SK-N-SH treated with all-trans-retinoic acid at 6 μM for 48 hours (cell line): Measurements from ENCODE around the gene QPCTL.
"Not testable (repeated sequence)": the region's sequence is repeated elsewhere in the genome, so short reads cannot be mapped to it uniquely, and the experiment has no call there.

Source experiments
- ATAC-seq: fragments of 200-7000 bp; cut with Tn5 transposase; 3 replicates; pipeline ENCODE4 v1.9.1; 2020; ENCODE audit warnings: mild to moderate bottlenecking, moderate library complexity
- ARNTL ChIP-seq: fragments of 450-650 bp; formaldehyde crosslinking; IDR thresholded peaks from 2 replicates; pipeline ENCODE4 v1.5.0; 2020; ENCODE audit warnings: low read depth, mild to moderate bottlenecking, moderate library complexity, borderline replicate concordance
- BACH2 ChIP-seq: fragments of 250-450 bp; sonication (Bioruptor Pico); IDR thresholded peaks from 2 replicates; pipeline ENCODE4 v1.9.0; 2021; ENCODE audit warnings: mild to moderate bottlenecking, borderline replicate concordance
- CREB5 ChIP-seq: fragments of 250-450 bp; sonication (Bioruptor Pico); IDR thresholded peaks from 2 replicates; pipeline ENCODE4 v1.5.1; 2020; ENCODE audit warnings: low read depth, mild to moderate bottlenecking, moderate library complexity
- ESRRG ChIP-seq: fragments of 250-450 bp; sonication (Bioruptor Pico); IDR thresholded peaks from 2 replicates; pipeline ENCODE4 v1.6.1; 2021; ENCODE audit warnings: mild to moderate bottlenecking
- GLIS3 ChIP-seq: fragments of 250-450 bp; sonication (Bioruptor Pico); IDR thresholded peaks from 2 replicates; pipeline ENCODE4 v1.5.0; 2020; ENCODE audit warnings: mild to moderate bottlenecking, moderate library complexity
- ISL1 ChIP-seq: fragments of 250-450 bp; sonication (Bioruptor Pico); IDR thresholded peaks from 2 replicates; pipeline ENCODE4 v2.1.2; 2022; ENCODE audit warnings: mild to moderate bottlenecking, moderate library complexity
- OSR1 ChIP-seq: fragments of 250-450 bp; sonication (Bioruptor Pico); IDR thresholded peaks from 2 replicates; pipeline ENCODE4 v1.8.0; 2022; ENCODE audit warnings: moderate library complexity, mild to moderate bottlenecking, inconsistent platforms
- PPARA ChIP-seq: fragments of 250-450 bp; sonication (Bioruptor Pico); IDR thresholded peaks from 2 replicates; pipeline ENCODE4 v1.5.0; 2020; ENCODE audit warnings: mild to moderate bottlenecking, borderline replicate concordance
- RARB ChIP-seq: fragments of 250-450 bp; sonication (Bioruptor Pico); IDR thresholded peaks from 2 replicates; pipeline ENCODE4 v1.8.0; 2021; ENCODE audit warnings: mild to moderate bottlenecking, moderate library complexity
- SNAI2 ChIP-seq: fragments of 250-450 bp; sonication (Bioruptor Pico); IDR thresholded peaks from 2 replicates; pipeline ENCODE4 v1.5.0; 2020; ENCODE audit warnings: mild to moderate bottlenecking, moderate library complexity
- TCF4 ChIP-seq: fragments of 250-450 bp; sonication (Bioruptor Pico); IDR thresholded peaks from 2 replicates; pipeline ENCODE4 v1.8.0; 2021; ENCODE audit warnings: mild to moderate bottlenecking, moderate library complexity, borderline replicate concordance
- TOX ChIP-seq: fragments of 250-450 bp; sonication (Bioruptor Pico); IDR thresholded peaks from 2 replicates; pipeline ENCODE4 v1.8.0; 2021; ENCODE audit warnings: mild to moderate bottlenecking, moderate library complexity, borderline replicate concordance
- ZFP3 ChIP-seq: fragments of 250-450 bp; sonication (Bioruptor Pico); IDR thresholded peaks from 2 replicates; pipeline ENCODE4 v1.5.0; 2020; ENCODE audit warnings: mild to moderate bottlenecking, moderate library complexity
- ZFP30 ChIP-seq: fragments of 450-650 bp; formaldehyde crosslinking; IDR thresholded peaks from 2 replicates; pipeline ENCODE4 v1.5.0; 2022; ENCODE audit warnings: mild to moderate bottlenecking, moderate library complexity
- ZNF565 ChIP-seq: fragments of 450-650 bp; formaldehyde crosslinking; conservative IDR thresholded peaks from 2 replicates; pipeline ENCODE4 v1.5.0; 2020; ENCODE audit warnings: low read depth, mild to moderate bottlenecking, moderate library complexity
- ZNF70 ChIP-seq: fragments of 450-650 bp; formaldehyde crosslinking; IDR thresholded peaks from 2 replicates; pipeline ENCODE4 v1.5.0; 2020; ENCODE audit warnings: mild to moderate bottlenecking, moderate library complexity
- ZNF8 ChIP-seq: fragments of 450-650 bp; formaldehyde crosslinking; IDR thresholded peaks from 2 replicates; pipeline ENCODE4 v1.5.0; 2020; ENCODE audit warnings: mild to moderate bottlenecking, moderate library complexity
- TF ChIP-seq, protein P1 (sequence below): fragments of 250-450 bp; sonication (Bioruptor Pico); IDR thresholded peaks from 2 replicates; pipeline ENCODE4 v1.8.0; 2021; ENCODE audit warnings: low read depth, mild to moderate bottlenecking, moderate library complexity, borderline replicate concordance
- TF ChIP-seq, protein P2 (sequence below): fragments of 250-450 bp; sonication (Bioruptor Pico); IDR thresholded peaks from 2 replicates; pipeline ENCODE4 v1.5.1; 2021; ENCODE audit warnings: mild to moderate bottlenecking, moderate library complexity
- TF ChIP-seq, protein P3 (sequence below): fragments of 250-450 bp; sonication (Bioruptor Pico); IDR thresholded peaks from 2 replicates; pipeline ENCODE4 v1.5.0; 2020; ENCODE audit warnings: mild to moderate bottlenecking, moderate library complexity
- TF ChIP-seq, protein P4 (sequence below): fragments of 250-450 bp; sonication (Bioruptor Pico); IDR thresholded peaks from 2 replicates; pipeline ENCODE4 v1.8.0; 2020; ENCODE audit warnings: mild to moderate bottlenecking, moderate library complexity, borderline replicate concordance

QPCTL gene

DNA sequence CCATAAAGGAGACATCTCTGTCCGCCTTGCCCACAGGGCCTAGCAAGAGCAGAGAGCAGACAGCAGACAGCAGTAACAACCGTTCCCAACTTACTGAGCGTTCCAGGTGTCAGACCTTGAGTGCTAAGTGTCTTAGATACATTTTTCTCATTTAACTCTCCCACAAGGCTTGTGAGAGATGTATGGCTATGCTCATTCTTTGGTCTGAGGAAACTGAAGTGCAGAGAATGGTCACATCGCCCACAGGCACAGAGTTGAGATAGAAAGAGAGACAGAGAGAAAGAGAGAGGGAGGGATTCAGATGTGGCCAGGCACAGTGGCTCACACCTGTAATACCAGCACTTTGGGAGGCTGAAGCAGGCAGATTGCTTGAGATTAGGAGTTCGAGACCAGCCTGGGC lies 55.0 kb downstream of the QPCTL start:
- TF ChIP-seq ESRRG (CRISPR knock-in tag) (no peak), ZNF565 (CRISPR knock-in tag) (no peak), ZFP30 (CRISPR knock-in tag) (no peak), ZFP3 (CRISPR knock-in tag) (no peak), PPARA (CRISPR knock-in tag) (no peak), SNAI2 (CRISPR knock-in tag) (no peak), ARNTL (CRISPR knock-in tag) (no peak), ISL1 (CRISPR knock-in tag) (no peak), TOX (CRISPR knock-in tag) (no peak), CREB5 (CRISPR knock-in tag) (no peak), TCF4 (CRISPR knock-in tag) (no peak), RARB (CRISPR knock-in tag) (no peak), ZNF8 (CRISPR knock-in tag) (no peak), OSR1 (CRISPR knock-in tag) (no peak), GLIS3 (CRISPR knock-in tag) (no peak), ZNF70 (CRISPR knock-in tag) (no peak)
- TF ChIP-seq, protein P1, sequence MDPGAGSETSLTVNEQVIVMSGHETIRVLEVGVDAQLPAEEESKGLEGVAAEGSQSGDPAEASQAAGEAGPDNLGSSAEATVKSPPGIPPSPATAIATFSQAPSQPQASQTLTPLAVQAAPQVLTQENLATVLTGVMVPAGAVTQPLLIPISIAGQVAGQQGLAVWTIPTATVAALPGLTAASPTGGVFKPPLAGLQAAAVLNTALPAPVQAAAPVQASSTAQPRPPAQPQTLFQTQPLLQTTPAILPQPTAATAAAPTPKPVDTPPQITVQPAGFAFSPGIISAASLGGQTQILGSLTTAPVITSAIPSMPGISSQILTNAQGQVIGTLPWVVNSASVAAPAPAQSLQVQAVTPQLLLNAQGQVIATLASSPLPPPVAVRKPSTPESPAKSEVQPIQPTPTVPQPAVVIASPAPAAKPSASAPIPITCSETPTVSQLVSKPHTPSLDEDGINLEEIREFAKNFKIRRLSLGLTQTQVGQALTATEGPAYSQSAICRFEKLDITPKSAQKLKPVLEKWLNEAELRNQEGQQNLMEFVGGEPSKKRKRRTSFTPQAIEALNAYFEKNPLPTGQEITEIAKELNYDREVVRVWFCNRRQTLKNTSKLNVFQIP (CRISPR knock-in tag), result no peak
- TF ChIP-seq, protein P2, sequence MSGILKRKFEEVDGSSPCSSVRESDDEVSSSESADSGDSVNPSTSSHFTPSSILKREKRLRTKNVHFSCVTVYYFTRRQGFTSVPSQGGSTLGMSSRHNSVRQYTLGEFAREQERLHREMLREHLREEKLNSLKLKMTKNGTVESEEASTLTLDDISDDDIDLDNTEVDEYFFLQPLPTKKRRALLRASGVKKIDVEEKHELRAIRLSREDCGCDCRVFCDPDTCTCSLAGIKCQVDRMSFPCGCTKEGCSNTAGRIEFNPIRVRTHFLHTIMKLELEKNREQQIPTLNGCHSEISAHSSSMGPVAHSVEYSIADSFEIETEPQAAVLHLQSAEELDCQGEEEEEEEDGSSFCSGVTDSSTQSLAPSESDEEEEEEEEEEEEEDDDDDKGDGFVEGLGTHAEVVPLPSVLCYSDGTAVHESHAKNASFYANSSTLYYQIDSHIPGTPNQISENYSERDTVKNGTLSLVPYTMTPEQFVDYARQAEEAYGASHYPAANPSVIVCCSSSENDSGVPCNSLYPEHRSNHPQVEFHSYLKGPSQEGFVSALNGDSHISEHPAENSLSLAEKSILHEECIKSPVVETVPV (CRISPR knock-in tag), result no peak
- TF ChIP-seq, protein P3, sequence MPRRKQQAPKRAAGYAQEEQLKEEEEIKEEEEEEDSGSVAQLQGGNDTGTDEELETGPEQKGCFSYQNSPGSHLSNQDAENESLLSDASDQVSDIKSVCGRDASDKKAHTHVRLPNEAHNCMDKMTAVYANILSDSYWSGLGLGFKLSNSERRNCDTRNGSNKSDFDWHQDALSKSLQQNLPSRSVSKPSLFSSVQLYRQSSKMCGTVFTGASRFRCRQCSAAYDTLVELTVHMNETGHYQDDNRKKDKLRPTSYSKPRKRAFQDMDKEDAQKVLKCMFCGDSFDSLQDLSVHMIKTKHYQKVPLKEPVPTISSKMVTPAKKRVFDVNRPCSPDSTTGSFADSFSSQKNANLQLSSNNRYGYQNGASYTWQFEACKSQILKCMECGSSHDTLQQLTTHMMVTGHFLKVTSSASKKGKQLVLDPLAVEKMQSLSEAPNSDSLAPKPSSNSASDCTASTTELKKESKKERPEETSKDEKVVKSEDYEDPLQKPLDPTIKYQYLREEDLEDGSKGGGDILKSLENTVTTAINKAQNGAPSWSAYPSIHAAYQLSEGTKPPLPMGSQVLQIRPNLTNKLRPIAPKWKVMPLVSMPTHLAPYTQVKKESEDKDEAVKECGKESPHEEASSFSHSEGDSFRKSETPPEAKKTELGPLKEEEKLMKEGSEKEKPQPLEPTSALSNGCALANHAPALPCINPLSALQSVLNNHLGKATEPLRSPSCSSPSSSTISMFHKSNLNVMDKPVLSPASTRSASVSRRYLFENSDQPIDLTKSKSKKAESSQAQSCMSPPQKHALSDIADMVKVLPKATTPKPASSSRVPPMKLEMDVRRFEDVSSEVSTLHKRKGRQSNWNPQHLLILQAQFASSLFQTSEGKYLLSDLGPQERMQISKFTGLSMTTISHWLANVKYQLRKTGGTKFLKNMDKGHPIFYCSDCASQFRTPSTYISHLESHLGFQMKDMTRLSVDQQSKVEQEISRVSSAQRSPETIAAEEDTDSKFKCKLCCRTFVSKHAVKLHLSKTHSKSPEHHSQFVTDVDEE (CRISPR knock-in tag), result no peak
- TF ChIP-seq, protein P4, sequence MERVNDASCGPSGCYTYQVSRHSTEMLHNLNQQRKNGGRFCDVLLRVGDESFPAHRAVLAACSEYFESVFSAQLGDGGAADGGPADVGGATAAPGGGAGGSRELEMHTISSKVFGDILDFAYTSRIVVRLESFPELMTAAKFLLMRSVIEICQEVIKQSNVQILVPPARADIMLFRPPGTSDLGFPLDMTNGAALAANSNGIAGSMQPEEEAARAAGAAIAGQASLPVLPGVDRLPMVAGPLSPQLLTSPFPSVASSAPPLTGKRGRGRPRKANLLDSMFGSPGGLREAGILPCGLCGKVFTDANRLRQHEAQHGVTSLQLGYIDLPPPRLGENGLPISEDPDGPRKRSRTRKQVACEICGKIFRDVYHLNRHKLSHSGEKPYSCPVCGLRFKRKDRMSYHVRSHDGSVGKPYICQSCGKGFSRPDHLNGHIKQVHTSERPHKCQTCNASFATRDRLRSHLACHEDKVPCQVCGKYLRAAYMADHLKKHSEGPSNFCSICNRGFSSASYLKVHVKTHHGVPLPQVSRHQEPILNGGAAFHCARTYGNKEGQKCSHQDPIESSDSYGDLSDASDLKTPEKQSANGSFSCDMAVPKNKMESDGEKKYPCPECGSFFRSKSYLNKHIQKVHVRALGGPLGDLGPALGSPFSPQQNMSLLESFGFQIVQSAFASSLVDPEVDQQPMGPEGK (CRISPR knock-in tag), result no peak
- ATAC-seq, result no peak

DNA sequence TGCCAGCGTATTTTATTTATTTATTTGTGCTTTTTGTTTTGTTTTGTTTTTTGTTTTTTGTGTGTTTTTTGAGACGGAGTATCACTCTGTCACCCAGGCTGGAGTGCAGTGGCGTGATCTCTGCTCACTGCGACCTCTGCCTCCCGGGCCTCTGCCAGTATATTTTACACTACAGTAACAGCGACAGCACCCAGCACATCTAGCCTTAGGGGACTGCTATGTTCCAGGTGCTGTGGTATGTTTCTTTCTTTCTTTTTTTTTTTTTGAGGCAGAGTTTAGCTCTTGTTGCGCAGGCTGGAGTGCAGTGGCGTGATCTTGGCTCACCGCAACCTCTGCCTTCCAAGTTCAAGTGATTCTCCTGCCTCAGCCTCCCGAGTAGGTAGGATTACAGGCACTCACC lies 59.0 kb downstream of the QPCTL start:
- ATAC-seq, result not testable (repeated sequence)

DNA sequence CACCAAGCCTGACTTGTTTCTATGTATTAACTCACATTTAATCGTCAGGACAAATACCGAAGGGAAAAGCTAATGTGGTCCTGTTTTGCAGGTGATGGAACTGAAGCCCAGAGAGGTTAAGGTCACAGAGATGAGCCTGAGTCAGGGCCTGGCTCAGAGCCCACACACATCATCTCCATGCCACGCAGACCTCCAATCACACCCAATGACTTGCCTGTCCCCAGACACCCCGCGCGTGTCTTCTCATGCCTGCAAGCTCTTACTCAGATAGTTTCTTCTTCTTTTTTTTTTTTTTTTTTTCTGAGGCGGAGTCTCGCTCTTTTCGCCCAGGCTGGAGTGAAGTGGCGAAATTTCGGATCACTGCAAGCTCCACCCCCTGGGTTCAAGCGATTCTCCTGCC lies 60.2 kb downstream of the QPCTL start:
- no peak for TF ChIP-seq ZNF70 (CRISPR knock-in tag)
- no peak for TF ChIP-seq ZFP30 (CRISPR knock-in tag)
- no peak for TF ChIP-seq SNAI2 (CRISPR knock-in tag)
- TF ChIP-seq BACH2 (CRISPR knock-in tag), result no peak
- TF ChIP-seq, protein P4 (CRISPR knock-in tag), result no peak
- TF ChIP-seq RARB (CRISPR knock-in tag), result no peak
- TF ChIP-seq ZNF565 (CRISPR knock-in tag), result no peak
- no peak for TF ChIP-seq ARNTL (CRISPR knock-in tag)
- TF ChIP-seq PPARA (CRISPR knock-in tag), result no peak
- TF ChIP-seq, protein P2 (CRISPR knock-in tag), result no peak
- TF ChIP-seq OSR1 (CRISPR knock-in tag), result no peak
- no peak for TF ChIP-seq CREB5 (CRISPR knock-in tag)
- TF ChIP-seq GLIS3 (CRISPR knock-in tag), result no peak
- no peak for ATAC-seq
